Measurements from ENCODE around the gene ARHGAP26. TPM values are rescaled to one million over a fixed set of nuclear protein-coding genes. Genes with fewer than 3 reads are reported as not detected.

The ARHGAP26 gene
- total and polyA plus RNA-seq, 2 experiments from 2014 or later, result 9.5 to 16.8 TPM

- no peaks in the 10 kb centered on the region for H3K27me3 ChIP-seq (ENCODE audit: insufficient read depth)
- H3K9me2 ChIP-seq (ENCODE audit: insufficient read depth), result no peaks in the 10 kb centered on the region
- peaks cover 6% of the 10 kb centered on the region; the same call in 2 of the 3 replicates for H3K4me1 Mint-ChIP-seq
Measured at GRCh38 chr5:143159031-143159430, 388.9 kb downstream of the ARHGAP26 start.

More at GRCh38 chr5:143159031-143159430, 388.9 kb downstream of the ARHGAP26 start:
- Mint-ChIP-seq H3K27me3 (ENCODE audit: insufficient read depth, low read depth, poor library complexity) (no peaks in the 10 kb centered on the region), H3K36me3 (ENCODE audit: low read depth) (no peaks in the 10 kb centered on the region), H3K27ac (no peak overlapping the region), H3K9me3 (no peaks in the 10 kb centered on the region), H3K4me3 (no peak overlapping the region)
- no peak overlapping the region for H2AFZ ChIP-seq
- H3F3A ChIP-seq (replicated peaks; ENCODE audit: low read depth), result no peaks in the 10 kb centered on the region
- no peaks in the 10 kb centered on the region for H3K79me2 ChIP-seq (replicated peaks; ENCODE audit: insufficient read depth)
- H3K4me2 ChIP-seq, result no peak overlapping the region
- no peak overlapping the region for H3K27ac ChIP-seq (ENCODE audit: low read depth)
- DNase-seq (ENCODE audit: low spot score), result no peak
- ATAC-seq, result no peak
- H3K4me3 ChIP-seq, result no peak overlapping the region
- H3K4me1 ChIP-seq (ENCODE audit: insufficient read depth), result no peaks in the 10 kb centered on the region
- TF ChIP-seq, protein P1, sequence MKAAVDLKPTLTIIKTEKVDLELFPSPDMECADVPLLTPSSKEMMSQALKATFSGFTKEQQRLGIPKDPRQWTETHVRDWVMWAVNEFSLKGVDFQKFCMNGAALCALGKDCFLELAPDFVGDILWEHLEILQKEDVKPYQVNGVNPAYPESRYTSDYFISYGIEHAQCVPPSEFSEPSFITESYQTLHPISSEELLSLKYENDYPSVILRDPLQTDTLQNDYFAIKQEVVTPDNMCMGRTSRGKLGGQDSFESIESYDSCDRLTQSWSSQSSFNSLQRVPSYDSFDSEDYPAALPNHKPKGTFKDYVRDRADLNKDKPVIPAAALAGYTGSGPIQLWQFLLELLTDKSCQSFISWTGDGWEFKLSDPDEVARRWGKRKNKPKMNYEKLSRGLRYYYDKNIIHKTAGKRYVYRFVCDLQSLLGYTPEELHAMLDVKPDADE (IDR thresholded peaks at IDR 0.05), result no peak
- TF ChIP-seq EZH2phosphoT487 (IDR thresholded peaks at IDR 0.05; ENCODE audit: unreplicated experiment), result no peak
- no peak for TF ChIP-seq CREB1 (CRISPR knock-in tag; IDR thresholded peaks at IDR 0.05; ENCODE audit: low read depth)
- no peak for TF ChIP-seq ZNF114 (CRISPR knock-in tag; IDR thresholded peaks at IDR 0.05)
- TF ChIP-seq STAT1 (IDR thresholded peaks at IDR 0.05; ENCODE audit: unreplicated experiment), result no peak
- no peak for TF ChIP-seq JUNB (IDR thresholded peaks at IDR 0.05; ENCODE audit: unreplicated experiment)
- TF ChIP-seq, protein P2, sequence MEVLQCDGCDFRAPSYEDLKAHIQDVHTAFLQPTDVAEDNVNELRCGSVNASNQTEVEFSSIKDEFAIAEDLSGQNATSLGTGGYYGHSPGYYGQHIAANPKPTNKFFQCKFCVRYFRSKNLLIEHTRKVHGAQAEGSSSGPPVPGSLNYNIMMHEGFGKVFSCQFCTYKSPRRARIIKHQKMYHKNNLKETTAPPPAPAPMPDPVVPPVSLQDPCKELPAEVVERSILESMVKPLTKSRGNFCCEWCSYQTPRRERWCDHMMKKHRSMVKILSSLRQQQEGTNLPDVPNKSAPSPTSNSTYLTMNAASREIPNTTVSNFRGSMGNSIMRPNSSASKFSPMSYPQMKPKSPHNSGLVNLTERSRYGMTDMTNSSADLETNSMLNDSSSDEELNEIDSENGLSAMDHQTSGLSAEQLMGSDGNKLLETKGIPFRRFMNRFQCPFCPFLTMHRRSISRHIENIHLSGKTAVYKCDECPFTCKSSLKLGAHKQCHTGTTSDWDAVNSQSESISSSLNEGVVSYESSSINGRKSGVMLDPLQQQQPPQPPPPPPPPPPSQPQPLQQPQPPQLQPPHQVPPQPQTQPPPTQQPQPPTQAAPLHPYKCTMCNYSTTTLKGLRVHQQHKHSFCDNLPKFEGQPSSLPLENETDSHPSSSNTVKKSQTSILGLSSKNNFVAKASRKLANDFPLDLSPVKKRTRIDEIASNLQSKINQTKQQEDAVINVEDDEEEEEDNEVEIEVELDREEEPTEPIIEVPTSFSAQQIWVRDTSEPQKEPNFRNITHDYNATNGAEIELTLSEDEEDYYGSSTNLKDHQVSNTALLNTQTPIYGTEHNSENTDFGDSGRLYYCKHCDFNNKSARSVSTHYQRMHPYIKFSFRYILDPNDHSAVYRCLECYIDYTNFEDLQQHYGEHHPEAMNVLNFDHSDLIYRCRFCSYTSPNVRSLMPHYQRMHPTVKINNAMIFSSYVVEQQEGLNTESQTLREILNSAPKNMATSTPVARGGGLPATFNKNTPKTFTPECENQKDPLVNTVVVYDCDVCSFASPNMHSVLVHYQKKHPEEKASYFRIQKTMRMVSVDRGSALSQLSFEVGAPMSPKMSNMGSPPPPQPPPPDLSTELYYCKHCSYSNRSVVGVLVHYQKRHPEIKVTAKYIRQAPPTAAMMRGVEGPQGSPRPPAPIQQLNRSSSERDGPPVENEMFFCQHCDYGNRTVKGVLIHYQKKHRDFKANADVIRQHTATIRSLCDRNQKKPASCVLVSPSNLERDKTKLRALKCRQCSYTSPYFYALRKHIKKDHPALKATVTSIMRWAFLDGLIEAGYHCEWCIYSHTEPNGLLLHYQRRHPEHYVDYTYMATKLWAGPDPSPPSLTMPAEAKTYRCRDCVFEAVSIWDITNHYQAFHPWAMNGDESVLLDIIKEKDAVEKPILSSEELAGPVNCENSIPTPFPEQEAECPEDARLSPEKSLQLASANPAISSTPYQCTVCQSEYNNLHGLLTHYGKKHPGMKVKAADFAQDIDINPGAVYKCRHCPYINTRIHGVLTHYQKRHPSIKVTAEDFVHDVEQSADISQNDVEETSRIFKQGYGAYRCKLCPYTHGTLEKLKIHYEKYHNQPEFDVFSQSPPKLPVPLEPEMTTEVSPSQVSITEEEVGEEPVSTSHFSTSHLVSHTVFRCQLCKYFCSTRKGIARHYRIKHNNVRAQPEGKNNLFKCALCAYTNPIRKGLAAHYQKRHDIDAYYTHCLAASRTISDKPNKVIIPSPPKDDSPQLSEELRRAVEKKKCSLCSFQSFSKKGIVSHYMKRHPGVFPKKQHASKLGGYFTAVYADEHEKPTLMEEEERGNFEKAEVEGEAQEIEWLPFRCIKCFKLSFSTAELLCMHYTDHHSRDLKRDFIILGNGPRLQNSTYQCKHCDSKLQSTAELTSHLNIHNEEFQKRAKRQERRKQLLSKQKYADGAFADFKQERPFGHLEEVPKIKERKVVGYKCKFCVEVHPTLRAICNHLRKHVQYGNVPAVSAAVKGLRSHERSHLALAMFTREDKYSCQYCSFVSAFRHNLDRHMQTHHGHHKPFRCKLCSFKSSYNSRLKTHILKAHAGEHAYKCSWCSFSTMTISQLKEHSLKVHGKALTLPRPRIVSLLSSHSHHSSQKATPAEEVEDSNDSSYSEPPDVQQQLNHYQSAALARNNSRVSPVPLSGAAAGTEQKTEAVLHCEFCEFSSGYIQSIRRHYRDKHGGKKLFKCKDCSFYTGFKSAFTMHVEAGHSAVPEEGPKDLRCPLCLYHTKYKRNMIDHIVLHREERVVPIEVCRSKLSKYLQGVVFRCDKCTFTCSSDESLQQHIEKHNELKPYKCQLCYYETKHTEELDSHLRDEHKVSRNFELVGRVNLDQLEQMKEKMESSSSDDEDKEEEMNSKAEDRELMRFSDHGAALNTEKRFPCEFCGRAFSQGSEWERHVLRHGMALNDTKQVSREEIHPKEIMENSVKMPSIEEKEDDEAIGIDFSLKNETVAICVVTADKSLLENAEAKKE (CRISPR knock-in tag; IDR thresholded peaks at IDR 0.05), result no peak
- no peak for TF ChIP-seq EZH2 (IDR thresholded peaks at IDR 0.05; ENCODE audit: low read depth, unreplicated experiment)
- TF ChIP-seq ZNF331 (CRISPR knock-in tag; IDR thresholded peaks at IDR 0.05; ENCODE audit: low read depth), result no peak
- TF ChIP-seq REST (IDR thresholded peaks at IDR 0.05; ENCODE audit: unreplicated experiment), result no peak
- no peak for TF ChIP-seq CTCF (conservative IDR thresholded peaks at IDR 0.05; ENCODE audit: low read depth in 2 of 2)
- no peak for TF ChIP-seq NANOG (IDR thresholded peaks at IDR 0.05; ENCODE audit: borderline replicate concordance)
- no peak for TF ChIP-seq POLR2AphosphoS5 (IDR thresholded peaks at IDR 0.05; ENCODE audit: low read depth)
- H3K36me3 ChIP-seq (ENCODE audit: insufficient read depth), result no peaks in the 10 kb centered on the region
- no peaks in the 10 kb centered on the region for H4K20me1 ChIP-seq (replicated peaks; ENCODE audit: insufficient read depth)

Data from GM23338 (cell line).